H9 (cell line): ENCODE results near the gene EPHX1. TPM values are rescaled to one million over a fixed set of nuclear protein-coding genes. Genes with fewer than 3 reads are reported as not detected.
A peak's percentile ranks its signal among the peaks of the same experiment; 100 is the strongest.

Experiments
- DNase-seq: peaks from one replicate; pipeline ENCODE4 v3.0.0-alpha.2; 2017
- H2AFZ ChIP-seq: one replicate; pipeline ENCODE4 v1.6.1; 2013; ENCODE audit warnings: mild to moderate bottlenecking, low read length, control low read depth, moderate library complexity
- H2AK5ac ChIP-seq: 2 replicates; pipeline ENCODE4 v1.6.1; 2013; ENCODE audit warnings: low read length, control low read depth, mixed read lengths; ENCODE audit not compliant: insufficient read length
- H2BK120ac ChIP-seq: one replicate; pipeline ENCODE4 v1.6.1; 2013; ENCODE audit warnings: low read depth, mild to moderate bottlenecking, low read length, control low read depth, inconsistent platforms; ENCODE audit not compliant: poor library complexity, severe bottlenecking
- H2BK12ac ChIP-seq: 2 replicates; pipeline ENCODE4 v1.6.1; 2013; ENCODE audit warnings: low read length, control low read depth, mixed read lengths, low read depth; ENCODE audit not compliant: insufficient read length
- H2BK15ac ChIP-seq: 2 replicates; pipeline ENCODE4 v1.6.1; 2013; ENCODE audit warnings: low read depth, low read length, control low read depth
- H2BK20ac ChIP-seq: one replicate; pipeline ENCODE4 v1.6.1; 2013; ENCODE audit warnings: low read depth, mild to moderate bottlenecking, low read length, control low read depth, inconsistent platforms; ENCODE audit not compliant: poor library complexity, severe bottlenecking
- H2BK5ac ChIP-seq: 2 replicates; pipeline ENCODE4 v1.6.1; 2013; ENCODE audit warnings: low read length, control low read depth, mixed read lengths; ENCODE audit not compliant: insufficient read length
- H3K14ac ChIP-seq: 2 replicates; pipeline ENCODE4 v1.6.1; 2013; ENCODE audit warnings: low read length, control low read depth; ENCODE audit not compliant: insufficient read depth
- H3K18ac ChIP-seq: 2 replicates; pipeline ENCODE4 v1.6.1; 2013; ENCODE audit warnings: low read depth, mild to moderate bottlenecking, mixed read lengths, low read length, control low read depth; ENCODE audit not compliant: insufficient read length
- H3K23ac ChIP-seq: 2 replicates; pipeline ENCODE4 v1.6.1; 2013; ENCODE audit warnings: low read length, control low read depth, mixed read lengths, low read depth; ENCODE audit not compliant: insufficient read length
- H3K23me2 ChIP-seq: 2 replicates; pipeline ENCODE4 v1.6.1; 2013; ENCODE audit warnings: low read depth, mild to moderate bottlenecking, mixed read lengths, low read length, control low read depth; ENCODE audit not compliant: insufficient read length, poor library complexity, severe bottlenecking
- H3K27ac ChIP-seq: 2 replicates; pipeline ENCODE4 v1.5.1; 2013; ENCODE audit warnings: low read length, control low read depth, mixed read lengths, low read depth; ENCODE audit not compliant: insufficient read length
- H3K27me3 ChIP-seq: 2 replicates; pipeline ENCODE4 v1.6.1; 2013; ENCODE audit warnings: low read length, control low read depth, inconsistent platforms; ENCODE audit not compliant: insufficient read depth
- H3K4ac ChIP-seq: 2 replicates; pipeline ENCODE4 v1.6.1; 2013; ENCODE audit warnings: low read depth, mild to moderate bottlenecking, control low read depth, inconsistent platforms, low read length, moderate library complexity
- H3K4me1 ChIP-seq: 2 replicates; pipeline ENCODE4 v1.6.1; 2013; ENCODE audit warnings: low read length, control low read depth, inconsistent platforms; ENCODE audit not compliant: insufficient read depth
- H3K4me2 ChIP-seq: 2 replicates; pipeline ENCODE4 v1.6.1; 2013; ENCODE audit warnings: low read length, control low read depth, mixed read lengths; ENCODE audit not compliant: insufficient read length, insufficient read depth
- H3K56ac ChIP-seq: 2 replicates; pipeline ENCODE4 v1.6.1; 2013; ENCODE audit warnings: low read depth, mild to moderate bottlenecking, mixed read lengths, low read length, control low read depth; ENCODE audit not compliant: insufficient read length
- H3K79me1 ChIP-seq: 2 replicates; pipeline ENCODE4 v1.6.1; 2013; ENCODE audit warnings: low read depth, mild to moderate bottlenecking, moderate library complexity, low read length, control low read depth, inconsistent platforms; ENCODE audit not compliant: insufficient read depth, poor library complexity, severe bottlenecking
- H3K79me2 ChIP-seq: 2 replicates; pipeline ENCODE4 v1.6.1; 2013; ENCODE audit warnings: low read length, control low read depth, inconsistent platforms; ENCODE audit not compliant: insufficient read depth
- H3K9ac ChIP-seq: 2 replicates; pipeline ENCODE4 v1.6.1; 2013; ENCODE audit warnings: low read length, control low read depth, mixed read lengths; ENCODE audit not compliant: insufficient read length; ENCODE audit errors: extremely low read depth
- H3K9me3 ChIP-seq: one replicate; pipeline ENCODE4 v1.6.1; 2013; ENCODE audit warnings: low read depth, low read length, inconsistent platforms; ENCODE audit not compliant: control insufficient read depth
- H3T11ph ChIP-seq: one replicate; pipeline ENCODE4 v1.6.1; 2013; ENCODE audit warnings: mild to moderate bottlenecking, low read length, control low read depth, inconsistent platforms
- H4K20me1 ChIP-seq: one replicate; pipeline ENCODE4 v1.6.1; 2013; ENCODE audit not compliant: control insufficient read depth, insufficient read length, insufficient read depth
- H4K5ac ChIP-seq: 2 replicates; pipeline ENCODE4 v1.6.1; 2013; ENCODE audit warnings: low read depth, mild to moderate bottlenecking, mixed read lengths, low read length, control low read depth; ENCODE audit not compliant: insufficient read length
- H4K8ac ChIP-seq: replicated peaks from 2 replicates; pipeline ENCODE4 v1.6.1; 2013; ENCODE audit warnings: low read length, control low read depth, mixed read lengths, low read depth; ENCODE audit not compliant: insufficient read length
- H4K91ac ChIP-seq: 2 replicates; pipeline ENCODE4 v1.6.1; 2013; ENCODE audit warnings: low read depth, mild to moderate bottlenecking, moderate library complexity, mixed read lengths, low read length, control low read depth; ENCODE audit not compliant: insufficient read length
- H3K27ac Mint-ChIP-seq, 3 experiments: 2 replicates in 2 of 3; 3 replicates in 1 of 3; pipeline ENCODE4 v1.8.0; 2020 to 2021; ENCODE audit warnings: mixed read lengths in 3 of 3, mild to moderate bottlenecking in 1 of 3, moderate library complexity in 1 of 3
- H3K27me3 Mint-ChIP-seq: 2 replicates; pipeline ENCODE4 v1.8.0; 2021; ENCODE audit warnings: low read depth, mild to moderate bottlenecking, moderate library complexity, mixed read lengths
- H3K36me3 Mint-ChIP-seq, 3 experiments: 2 replicates in 2 of 3; 3 replicates in 1 of 3; pipeline ENCODE4 v1.8.0; 2020 to 2021; ENCODE audit warnings: low read depth in 3 of 3, mixed read lengths in 3 of 3; ENCODE audit not compliant: insufficient read depth in 1 of 3
- H3K4me1 Mint-ChIP-seq, 2 experiments: 2 replicates each; pipeline ENCODE4 v1.8.0; 2020; ENCODE audit warnings: mixed read lengths in 2 of 2
- H3K4me3 Mint-ChIP-seq, 2 experiments: 2 replicates in 1 of 2; 3 replicates in 1 of 2; pipeline ENCODE4 v1.8.0; 2020 to 2021; ENCODE audit warnings: mild to moderate bottlenecking in 2 of 2, mixed read lengths in 2 of 2, moderate library complexity in 1 of 2
- H3K9me3 Mint-ChIP-seq, 2 experiments: 2 replicates in 1 of 2; 3 replicates in 1 of 2; pipeline ENCODE4 v1.8.0; 2020; ENCODE audit warnings: mild to moderate bottlenecking in 2 of 2, mixed read lengths in 2 of 2, moderate library complexity in 1 of 2
- CTCF ChIP-seq: fragments of 200-600 bp; sonication (generic); conservative IDR thresholded peaks from 3 replicates; pipeline ENCODE4 v1.8.0; 2021; ENCODE audit warnings: antibody characterized with exemption, mild to moderate bottlenecking
- WGBS: extraction: QIAGEN DNeasy Blood & Tissue Kit; methylation state at CpG from one replicate; pipeline ENCODE4 v1.1.7; 2013; ENCODE audit warnings: missing lambda C conversion rate, low lambda C conversion rate, mixed read lengths; ENCODE audit not compliant: insufficient read length; ENCODE audit errors: extremely low coverage; 5-methylcytosine and 5-hydroxymethylcytosine counted together
- total RNA-seq: library from RNA; stranded (reverse); gene quantifications from 2 replicates; pipeline ENCODE4 v1.2.1, GENCODE V29; 2021

The EPHX1 gene
- total RNA-seq, 1 experiment from 2014 or later, result 40.6 TPM

GRCh38 chr1:225825078-225825477 is 15.2 kb downstream of the EPHX1 start:
- peaks cover 0 to 8% (median 0%) of the 10 kb centered on the region in 3 experiments; a peak in 2 of 7 replicates for H3K36me3 Mint-ChIP-seq
- H2BK120ac ChIP-seq, result no peak overlapping the region
- no peak for TF ChIP-seq CTCF
- H2AFZ ChIP-seq, result no peak overlapping the region
- no peaks in the 10 kb centered on the region for H3K4me1 ChIP-seq
- H3K9me3 ChIP-seq, result no peaks in the 10 kb centered on the region
- no peak overlapping the region for H4K91ac ChIP-seq
- H4K8ac ChIP-seq, result no peak overlapping the region
- H2BK5ac ChIP-seq, result no peak overlapping the region
- no peak overlapping the region for H4K5ac ChIP-seq
- no peaks in the 10 kb centered on the region for H3K9me3 Mint-ChIP-seq
- no peak overlapping the region for H3K4me3 Mint-ChIP-seq
- H4K20me1 ChIP-seq, result no peaks in the 10 kb centered on the region
- peak overlapping the region in 1 of 3 experiments; percentile 58; a peak in 1 of 7 replicates for H3K27ac Mint-ChIP-seq
- no peaks in the 10 kb centered on the region for H3K27me3 Mint-ChIP-seq
- H3T11ph ChIP-seq, result no peak overlapping the region
- H3K79me1 ChIP-seq, result no peaks in the 10 kb centered on the region
- no peak overlapping the region for H2BK15ac ChIP-seq
- H3K23me2 ChIP-seq, result no peaks in the 10 kb centered on the region
- H3K79me2 ChIP-seq, result no peaks in the 10 kb centered on the region
- DNase-seq, result no peak
- H3K4ac ChIP-seq, result no peak overlapping the region
- no CpG with 5 or more reads among the region's 6 CpGs for WGBS
- no peak overlapping the region for H2AK5ac ChIP-seq
- H3K27me3 ChIP-seq, result no peaks in the 10 kb centered on the region
- H3K14ac ChIP-seq, result no peak overlapping the region
- H3K4me1 Mint-ChIP-seq, result peaks cover 32 to 40% of the 10 kb centered on the region in 2 experiments
- no peak overlapping the region for H3K27ac ChIP-seq
- H3K23ac ChIP-seq, result no peak overlapping the region
- no peak overlapping the region for H3K56ac ChIP-seq
- no peak overlapping the region for H3K9ac ChIP-seq
- no peak overlapping the region for H2BK12ac ChIP-seq
- no peak overlapping the region for H3K18ac ChIP-seq
- H3K4me2 ChIP-seq, result no peak overlapping the region
- no peak overlapping the region for H2BK20ac ChIP-seq
